HL-60 (cell line): ENCODE data around the gene LAMC3.

Experiments
- DNase-seq, 2 experiments: peaks; one replicate each; pipeline ENCODE4 v3.0.0-alpha.2; 2010 to 2020; ENCODE audit warnings: low read depth in 1 of 2, low spot score in 1 of 2
- H3K27ac ChIP-seq: fragments of 250-450 bp; sonication (Bioruptor Pico); replicated peaks from 2 replicates; pipeline ENCODE4 v1.5.1; 2020; ENCODE audit warnings: mild to moderate bottlenecking, moderate library complexity
- H3K27me3 ChIP-seq: fragments of 250-450 bp; sonication (Bioruptor Pico); 2 replicates; pipeline ENCODE4 v1.5.1; 2021; ENCODE audit warnings: mild to moderate bottlenecking, moderate library complexity; ENCODE audit not compliant: insufficient read depth, poor library complexity, severe bottlenecking
- H3K4me3 ChIP-seq: replicated peaks from 2 replicates; pipeline ENCODE4 v1.5.1; 2011; ENCODE audit warnings: mild to moderate bottlenecking, control low read depth, low read length; ENCODE audit not compliant: insufficient read depth
- CTCF ChIP-seq: IDR thresholded peaks from one replicate; pipeline ENCODE4 v1.5.1; 2011; ENCODE audit warnings: low read length, control low read depth, inconsistent platforms; ENCODE audit not compliant: insufficient read depth
- GABPA ChIP-seq: IDR thresholded peaks from 2 replicates; pipeline ENCODE4 v1.6.1; 2012; ENCODE audit warnings: low read depth
- POLR2AphosphoS5 ChIP-seq: IDR thresholded peaks from 2 replicates; pipeline ENCODE4 v1.6.1; 2012; ENCODE audit warnings: low read depth
- SPI1 ChIP-seq: IDR thresholded peaks from 2 replicates; pipeline ENCODE4 v1.6.1; 2012; ENCODE audit warnings: low read depth, mild to moderate bottlenecking, borderline replicate concordance
- TF ChIP-seq, protein P1 (sequence below): IDR thresholded peaks from 2 replicates; pipeline ENCODE4 v1.6.1; 2012; ENCODE audit warnings: low read depth; ENCODE audit not compliant: insufficient replicate concordance

LAMC3 gene

DNA sequence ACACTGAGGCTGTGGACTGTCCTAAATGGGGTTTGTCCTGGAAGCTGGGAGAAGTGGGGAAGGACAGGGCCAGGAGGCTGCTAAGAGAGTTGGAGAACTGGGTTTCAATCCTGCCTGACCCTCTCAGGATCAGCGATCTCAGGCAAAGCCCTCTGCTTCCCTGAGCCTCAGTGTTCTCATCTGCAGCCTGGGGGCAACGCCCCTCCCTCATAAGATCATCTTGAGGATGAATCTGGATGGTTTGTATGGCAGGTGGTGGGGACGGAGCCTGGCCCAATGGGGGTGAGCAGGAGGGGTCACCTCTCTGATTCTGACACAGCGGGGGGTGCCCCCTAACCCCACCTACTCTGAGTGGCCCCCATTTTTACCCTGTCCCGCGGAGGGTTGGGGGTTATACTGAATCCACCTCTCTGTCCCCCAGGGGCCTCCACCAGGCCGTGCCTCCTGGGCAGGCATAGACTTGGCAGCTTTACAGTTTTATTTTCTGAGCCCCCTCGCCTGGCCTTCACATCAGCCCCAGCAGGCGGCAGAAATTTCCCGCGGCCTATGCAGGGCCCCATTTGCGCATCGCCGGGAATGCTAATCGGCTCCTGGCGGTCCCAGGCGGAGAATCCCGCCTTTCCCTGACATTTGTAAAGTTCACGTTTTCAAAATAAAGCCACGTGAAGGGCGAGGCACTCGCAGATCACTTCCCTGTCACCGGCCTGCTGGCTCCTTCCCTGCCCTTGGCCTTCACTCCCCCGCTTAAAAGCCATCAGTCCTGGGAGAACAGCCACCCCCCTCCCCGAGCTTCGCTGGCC, 17.8 kb upstream of the LAMC3 start:
- DNase-seq, result no peak
- no peak overlapping the region for H3K27ac ChIP-seq
- TF ChIP-seq, protein P1, sequence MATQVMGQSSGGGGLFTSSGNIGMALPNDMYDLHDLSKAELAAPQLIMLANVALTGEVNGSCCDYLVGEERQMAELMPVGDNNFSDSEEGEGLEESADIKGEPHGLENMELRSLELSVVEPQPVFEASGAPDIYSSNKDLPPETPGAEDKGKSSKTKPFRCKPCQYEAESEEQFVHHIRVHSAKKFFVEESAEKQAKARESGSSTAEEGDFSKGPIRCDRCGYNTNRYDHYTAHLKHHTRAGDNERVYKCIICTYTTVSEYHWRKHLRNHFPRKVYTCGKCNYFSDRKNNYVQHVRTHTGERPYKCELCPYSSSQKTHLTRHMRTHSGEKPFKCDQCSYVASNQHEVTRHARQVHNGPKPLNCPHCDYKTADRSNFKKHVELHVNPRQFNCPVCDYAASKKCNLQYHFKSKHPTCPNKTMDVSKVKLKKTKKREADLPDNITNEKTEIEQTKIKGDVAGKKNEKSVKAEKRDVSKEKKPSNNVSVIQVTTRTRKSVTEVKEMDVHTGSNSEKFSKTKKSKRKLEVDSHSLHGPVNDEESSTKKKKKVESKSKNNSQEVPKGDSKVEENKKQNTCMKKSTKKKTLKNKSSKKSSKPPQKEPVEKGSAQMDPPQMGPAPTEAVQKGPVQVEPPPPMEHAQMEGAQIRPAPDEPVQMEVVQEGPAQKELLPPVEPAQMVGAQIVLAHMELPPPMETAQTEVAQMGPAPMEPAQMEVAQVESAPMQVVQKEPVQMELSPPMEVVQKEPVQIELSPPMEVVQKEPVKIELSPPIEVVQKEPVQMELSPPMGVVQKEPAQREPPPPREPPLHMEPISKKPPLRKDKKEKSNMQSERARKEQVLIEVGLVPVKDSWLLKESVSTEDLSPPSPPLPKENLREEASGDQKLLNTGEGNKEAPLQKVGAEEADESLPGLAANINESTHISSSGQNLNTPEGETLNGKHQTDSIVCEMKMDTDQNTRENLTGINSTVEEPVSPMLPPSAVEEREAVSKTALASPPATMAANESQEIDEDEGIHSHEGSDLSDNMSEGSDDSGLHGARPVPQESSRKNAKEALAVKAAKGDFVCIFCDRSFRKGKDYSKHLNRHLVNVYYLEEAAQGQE, result no peak
- TF ChIP-seq POLR2AphosphoS5 (no peak), GABPA (no peak), SPI1 (no peak)
- H3K4me3 ChIP-seq, result no peak overlapping the region
- no peaks in the 10 kb centered on the region for H3K27me3 ChIP-seq

GRCh38 chr9:130991778-130992681, 16.9 kb upstream of the LAMC3 start:
- Histone ChIP-seq H3K27me3 (no peaks in the 10 kb centered on the region), H3K4me3 (no peak overlapping the region), H3K27ac (no peak overlapping the region)
- DNase-seq, result no peak
- TF ChIP-seq POLR2AphosphoS5, result no peak
- TF ChIP-seq CTCF, result no peak
- TF ChIP-seq, protein P1, result no peak
- TF ChIP-seq SPI1, result no peak
- TF ChIP-seq GABPA, result no peak

GRCh38 chr9:130992682-130993032, 16.3 kb upstream of the LAMC3 start:
- DNase-seq, result no peak

More at GRCh38 chr9:130992682-130993032, 16.3 kb upstream of the LAMC3 start:
- no peaks in the 10 kb centered on the region for H3K27me3 ChIP-seq
- no peak overlapping the region for H3K27ac ChIP-seq
- no peak for TF ChIP-seq CTCF
- no peak for TF ChIP-seq POLR2AphosphoS5
- TF ChIP-seq GABPA, result no peak
- TF ChIP-seq, protein P1, result no peak
- TF ChIP-seq SPI1, result no peak
- no peak overlapping the region for H3K4me3 ChIP-seq
